HepG2 (cell line): Measurements from ENCODE around the gene LMOD2.

Source experiments
- CTCF ChIP-seq: sonication (generic); formaldehyde crosslinking; IDR thresholded peaks from 2 replicates; pipeline ENCODE4 v1.5.0; 2020; ENCODE audit warnings: mild to moderate bottlenecking, missing genetic modification reagents, moderate library complexity
- KLF13 ChIP-seq: sonication (generic); formaldehyde crosslinking; IDR thresholded peaks from 2 replicates; pipeline ENCODE4 v1.4.0; 2020; ENCODE audit warnings: mild to moderate bottlenecking, missing genetic modification reagents
- TERF1 ChIP-seq: sonication (generic); formaldehyde crosslinking; IDR thresholded peaks from 2 replicates; pipeline ENCODE4 v1.8.0; 2022; ENCODE audit warnings: mild to moderate bottlenecking, missing genetic modification reagents, moderate library complexity
- ZNF850 ChIP-seq: sonication (generic); formaldehyde crosslinking; conservative IDR thresholded peaks from 2 replicates; pipeline ENCODE4 v1.9.0; 2021; ENCODE audit warnings: mild to moderate bottlenecking, missing genetic modification reagents

GRCh38 chr7:123660514-123661354, 5.1 kb downstream of the LMOD2 start:
- no peak for TF ChIP-seq CTCF (CRISPR knock-in tag)
- TF ChIP-seq TERF1 (CRISPR knock-in tag) = no peak
- no peak for TF ChIP-seq ZNF850
- TF ChIP-seq KLF13 (CRISPR knock-in tag) = no peak
